Type B pancreatic cell (in vitro differentiated cells): ENCODE results near the gene FBXO33. TPM values are rescaled to one million over a fixed set of nuclear protein-coding genes. Genes with fewer than 3 reads are reported as not detected.

Experiments
- DNase-seq: peaks from one replicate; pipeline ENCODE4 v3.0.0; 2021; ENCODE audit warnings: mixed read lengths; ENCODE audit not compliant: unreplicated experiment; ENCODE audit errors: extremely low spot score
- H3K27ac Mint-ChIP-seq: 2 replicates; pipeline ENCODE4 v1.8.0; 2021; ENCODE audit warnings: mild to moderate bottlenecking, mixed read lengths
- H3K27me3 Mint-ChIP-seq: 2 replicates; pipeline ENCODE4 v1.8.0; 2021; ENCODE audit warnings: mixed read lengths
- H3K36me3 Mint-ChIP-seq: 2 replicates; pipeline ENCODE4 v1.8.0; 2021; ENCODE audit warnings: mixed read lengths
- H3K4me1 Mint-ChIP-seq: one replicate; pipeline ENCODE4 v1.8.0; 2021; ENCODE audit warnings: mixed read lengths; ENCODE audit not compliant: unreplicated experiment
- H3K4me3 Mint-ChIP-seq: 2 replicates; pipeline ENCODE4 v1.8.0; 2021; ENCODE audit warnings: mild to moderate bottlenecking, mixed read lengths
- H3K9me3 Mint-ChIP-seq: 2 replicates; pipeline ENCODE4 v1.8.0; 2021; ENCODE audit warnings: mixed read lengths
- total RNA-seq: library from RNA; stranded (reverse); gene quantifications from 2 replicates; pipeline ENCODE4 v1.2.1, GENCODE V29; 2021; ENCODE audit warnings: low replicate concordance
- TF ChIP-seq, protein P1 (sequence below): fragments of 200-600 bp; sonication (generic); conservative IDR thresholded peaks from 2 replicates; pipeline ENCODE4 v1.5.0; 2021; ENCODE audit warnings: antibody characterized with exemption, mild to moderate bottlenecking

Gene FBXO33
- total RNA-seq, 1 donor from 2014 or later, result 9.9 TPM

DNA sequence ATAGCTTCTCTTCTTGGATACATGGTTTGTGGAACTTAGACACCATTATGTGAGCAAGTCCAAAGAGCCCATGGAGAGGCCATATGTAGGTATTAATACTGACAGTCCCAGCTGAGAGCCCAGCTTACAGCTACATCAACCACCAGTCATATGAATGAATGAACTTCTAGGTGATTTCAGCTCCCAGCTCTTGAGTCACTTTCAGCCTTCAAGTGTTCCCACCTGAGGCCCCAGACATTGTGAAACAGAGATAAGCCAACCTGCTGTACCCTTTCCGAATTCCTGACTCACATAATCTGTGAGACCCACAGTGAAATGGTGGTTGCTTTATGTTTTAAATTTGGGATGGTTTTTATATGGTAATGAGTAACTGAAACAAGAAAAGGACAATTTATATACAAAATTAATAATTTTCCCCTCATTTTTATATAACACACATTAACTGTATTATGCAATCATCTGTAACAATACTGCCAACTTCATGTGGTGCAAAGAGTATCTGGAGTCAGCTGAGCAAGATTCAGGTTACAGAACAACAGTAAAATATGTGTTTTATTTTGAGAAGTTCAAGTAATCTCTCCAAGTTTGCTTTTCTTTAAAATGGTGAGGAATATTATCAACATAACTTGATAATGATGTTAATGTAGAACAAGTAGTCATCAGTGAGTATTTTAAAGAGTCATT is 27.7 kb upstream of the FBXO33 start:
- TF ChIP-seq, protein P1, sequence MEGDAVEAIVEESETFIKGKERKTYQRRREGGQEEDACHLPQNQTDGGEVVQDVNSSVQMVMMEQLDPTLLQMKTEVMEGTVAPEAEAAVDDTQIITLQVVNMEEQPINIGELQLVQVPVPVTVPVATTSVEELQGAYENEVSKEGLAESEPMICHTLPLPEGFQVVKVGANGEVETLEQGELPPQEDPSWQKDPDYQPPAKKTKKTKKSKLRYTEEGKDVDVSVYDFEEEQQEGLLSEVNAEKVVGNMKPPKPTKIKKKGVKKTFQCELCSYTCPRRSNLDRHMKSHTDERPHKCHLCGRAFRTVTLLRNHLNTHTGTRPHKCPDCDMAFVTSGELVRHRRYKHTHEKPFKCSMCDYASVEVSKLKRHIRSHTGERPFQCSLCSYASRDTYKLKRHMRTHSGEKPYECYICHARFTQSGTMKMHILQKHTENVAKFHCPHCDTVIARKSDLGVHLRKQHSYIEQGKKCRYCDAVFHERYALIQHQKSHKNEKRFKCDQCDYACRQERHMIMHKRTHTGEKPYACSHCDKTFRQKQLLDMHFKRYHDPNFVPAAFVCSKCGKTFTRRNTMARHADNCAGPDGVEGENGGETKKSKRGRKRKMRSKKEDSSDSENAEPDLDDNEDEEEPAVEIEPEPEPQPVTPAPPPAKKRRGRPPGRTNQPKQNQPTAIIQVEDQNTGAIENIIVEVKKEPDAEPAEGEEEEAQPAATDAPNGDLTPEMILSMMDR, result no peak
- Mint-ChIP-seq H3K27me3 (no peaks in the 10 kb centered on the region), H3K4me1 (no peaks in the 10 kb centered on the region), H3K9me3 (no peaks in the 10 kb centered on the region), H3K4me3 (no peak overlapping the region), H3K36me3 (no peaks in the 10 kb centered on the region), H3K27ac (no peak overlapping the region)
- no peak for DNase-seq

- no peaks in the 10 kb centered on the region for H3K36me3 Mint-ChIP-seq
- H3K4me1 Mint-ChIP-seq, result no peaks in the 10 kb centered on the region
- no peaks in the 10 kb centered on the region for H3K27me3 Mint-ChIP-seq
- H3K4me3 Mint-ChIP-seq, result no peak overlapping the region
- TF ChIP-seq, protein P1, result no peak
- no peak for DNase-seq
- no peaks in the 10 kb centered on the region for H3K9me3 Mint-ChIP-seq
- H3K27ac Mint-ChIP-seq, result no peak overlapping the region
Observed at GRCh38 chr14:39456702-39457250, 24.5 kb upstream of the FBXO33 start.

DNA sequence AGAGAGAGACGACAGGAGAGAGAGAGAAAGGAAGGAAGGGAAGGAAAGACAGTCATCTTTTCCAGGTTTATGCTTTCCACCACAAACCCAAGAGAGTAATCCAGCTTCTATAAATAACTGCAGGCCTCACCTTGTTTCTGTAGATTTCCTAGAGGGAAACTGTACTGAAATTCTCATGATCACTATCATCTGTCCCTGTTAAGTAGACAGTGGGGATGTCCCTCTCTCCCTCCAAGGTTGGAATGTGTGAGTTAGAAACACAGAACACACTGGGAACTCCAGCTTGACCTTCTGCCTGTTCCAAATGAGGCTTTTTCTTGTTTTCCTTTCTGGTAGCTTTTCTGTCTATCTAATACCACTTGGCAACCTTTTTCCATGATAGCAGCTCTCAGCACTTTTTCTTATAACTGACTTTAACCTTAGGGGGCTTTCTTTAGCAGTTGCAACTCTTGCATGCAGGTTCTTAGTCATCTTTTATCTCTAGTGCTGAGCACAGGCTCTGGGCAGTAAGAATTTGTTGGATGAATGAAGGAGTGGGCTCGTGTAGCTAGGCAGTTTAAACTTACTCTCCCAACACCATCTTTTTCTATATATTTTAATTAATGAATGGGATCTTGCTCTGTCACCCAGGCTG is 22.8 kb upstream of the FBXO33 start:
- no peak overlapping the region for H3K4me3 Mint-ChIP-seq
- TF ChIP-seq, protein P1, result no peak
- no peaks in the 10 kb centered on the region for H3K27me3 Mint-ChIP-seq
- no peaks in the 10 kb centered on the region for H3K4me1 Mint-ChIP-seq
- DNase-seq, result no peak
- no peaks in the 10 kb centered on the region for H3K36me3 Mint-ChIP-seq
- no peaks in the 10 kb centered on the region for H3K9me3 Mint-ChIP-seq
- H3K27ac Mint-ChIP-seq, result no peak overlapping the region

DNA sequence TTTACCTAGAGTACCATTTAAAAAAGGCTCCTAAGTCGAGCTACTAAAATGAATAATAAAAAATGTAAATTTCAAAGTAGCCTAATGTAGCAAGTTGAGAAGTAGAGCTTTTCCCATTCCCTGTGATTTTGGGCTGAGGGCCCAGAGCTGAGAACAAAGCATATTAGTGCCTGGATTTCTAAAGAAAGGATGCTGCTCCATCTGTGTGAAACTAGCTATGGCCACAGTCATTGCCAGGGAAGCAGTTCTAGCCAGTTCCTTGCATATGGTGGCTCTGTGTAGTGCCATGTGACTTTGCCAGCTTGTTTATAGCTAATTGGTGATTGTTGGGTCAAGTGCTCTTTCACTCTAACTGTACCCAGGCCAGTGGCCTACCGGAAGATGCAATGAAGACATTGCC is 20.4 kb upstream of the FBXO33 start:
- H3K4me1 Mint-ChIP-seq, result no peaks in the 10 kb centered on the region
- H3K36me3 Mint-ChIP-seq, result no peaks in the 10 kb centered on the region
- H3K4me3 Mint-ChIP-seq, result no peak overlapping the region
- no peaks in the 10 kb centered on the region for H3K27me3 Mint-ChIP-seq
- no peak overlapping the region for H3K27ac Mint-ChIP-seq
- no peak for DNase-seq
- TF ChIP-seq, protein P1, result no peak
- H3K9me3 Mint-ChIP-seq, result no peaks in the 10 kb centered on the region

GRCh38 chr14:39451811-39452210 is 19.6 kb upstream of the FBXO33 start:
- no peaks in the 10 kb centered on the region for H3K9me3 Mint-ChIP-seq
- no peak overlapping the region for H3K4me3 Mint-ChIP-seq
- TF ChIP-seq, protein P1, result no peak
- H3K27ac Mint-ChIP-seq, result no peak overlapping the region
- H3K36me3 Mint-ChIP-seq, result no peaks in the 10 kb centered on the region
- no peak for DNase-seq
- H3K27me3 Mint-ChIP-seq, result no peaks in the 10 kb centered on the region
- no peaks in the 10 kb centered on the region for H3K4me1 Mint-ChIP-seq
